Measurements from ENCODE around the gene DCBLD1.

- TF ChIP-seq CTCF (IDR thresholded peaks at IDR 0.05 in 2 of 3, conservative IDR thresholded peaks at IDR 0.05 in 1 of 3; ENCODE audit: borderline replicate concordance in 1 of 3, insufficient read depth in 1 of 3, low read depth in 2 of 3, low read length in 2 of 3) (no peak), CBX3 (IDR thresholded peaks at IDR 0.05; ENCODE audit: low read depth) (no peak), POLR2A (IDR thresholded peaks at IDR 0.05; ENCODE audit: borderline replicate concordance, extremely low read depth, insufficient read depth, insufficient read length) (no peak), YY1 (IDR thresholded peaks at IDR 0.05; ENCODE audit: extremely low read depth, insufficient replicate concordance, low read depth, low read length) (no peak), RAD21 (IDR thresholded peaks at IDR 0.05; ENCODE audit: low read depth) (no peak)
Measured at GRCh38 chr6:117531809-117532725, 49.6 kb downstream of the DCBLD1 start.
